ENCODE results near the gene HOXD1.

DNA sequence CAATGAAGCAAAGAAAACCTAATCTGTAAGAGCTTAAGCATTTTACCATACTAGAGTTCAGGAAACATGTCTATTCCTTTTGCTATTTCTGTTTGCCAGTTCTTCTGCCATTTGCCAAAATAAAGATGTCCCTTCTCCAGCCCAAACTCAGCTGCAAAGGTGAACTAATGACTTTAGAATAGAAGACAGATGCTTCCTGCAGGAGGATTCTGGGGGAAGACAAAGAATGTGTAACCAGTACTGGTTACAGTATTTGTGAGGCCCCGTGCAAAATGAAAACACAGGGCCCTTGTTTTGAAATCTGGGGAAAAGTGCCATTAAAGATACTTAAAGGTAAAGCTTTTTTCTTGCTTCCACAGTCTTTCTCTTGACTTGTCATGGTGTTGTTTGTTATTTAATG lies 46.5 kb downstream of the HOXD1 start:
- TF ChIP-seq POLR2AphosphoS5 (IDR thresholded peaks at IDR 0.05) (no peak), POLR2A (IDR thresholded peaks at IDR 0.05) (no peak)
- TF ChIP-seq, protein P1, sequence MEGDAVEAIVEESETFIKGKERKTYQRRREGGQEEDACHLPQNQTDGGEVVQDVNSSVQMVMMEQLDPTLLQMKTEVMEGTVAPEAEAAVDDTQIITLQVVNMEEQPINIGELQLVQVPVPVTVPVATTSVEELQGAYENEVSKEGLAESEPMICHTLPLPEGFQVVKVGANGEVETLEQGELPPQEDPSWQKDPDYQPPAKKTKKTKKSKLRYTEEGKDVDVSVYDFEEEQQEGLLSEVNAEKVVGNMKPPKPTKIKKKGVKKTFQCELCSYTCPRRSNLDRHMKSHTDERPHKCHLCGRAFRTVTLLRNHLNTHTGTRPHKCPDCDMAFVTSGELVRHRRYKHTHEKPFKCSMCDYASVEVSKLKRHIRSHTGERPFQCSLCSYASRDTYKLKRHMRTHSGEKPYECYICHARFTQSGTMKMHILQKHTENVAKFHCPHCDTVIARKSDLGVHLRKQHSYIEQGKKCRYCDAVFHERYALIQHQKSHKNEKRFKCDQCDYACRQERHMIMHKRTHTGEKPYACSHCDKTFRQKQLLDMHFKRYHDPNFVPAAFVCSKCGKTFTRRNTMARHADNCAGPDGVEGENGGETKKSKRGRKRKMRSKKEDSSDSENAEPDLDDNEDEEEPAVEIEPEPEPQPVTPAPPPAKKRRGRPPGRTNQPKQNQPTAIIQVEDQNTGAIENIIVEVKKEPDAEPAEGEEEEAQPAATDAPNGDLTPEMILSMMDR (IDR thresholded peaks at IDR 0.05), result no peak
